Hematopoietic multipotent progenitor cell treated with erythropoietin and hydrocortisone succinate and interleukin-3 and kit ligand, for 15 days (in vitro differentiated cells): ENCODE results near the gene TNS1.
A peak's percentile ranks its signal among the peaks of the same experiment; 100 is the strongest.
"Not testable (repeated sequence)": the region's sequence is repeated elsewhere in the genome, so short reads cannot be mapped to it uniquely, and the experiment has no call there.

ENCODE experiments used
- DNase-seq: peaks from one replicate; pipeline ENCODE4 v3.0.0-alpha.2; 2015; ENCODE audit warnings: low spot score

TNS1 gene

DNA sequence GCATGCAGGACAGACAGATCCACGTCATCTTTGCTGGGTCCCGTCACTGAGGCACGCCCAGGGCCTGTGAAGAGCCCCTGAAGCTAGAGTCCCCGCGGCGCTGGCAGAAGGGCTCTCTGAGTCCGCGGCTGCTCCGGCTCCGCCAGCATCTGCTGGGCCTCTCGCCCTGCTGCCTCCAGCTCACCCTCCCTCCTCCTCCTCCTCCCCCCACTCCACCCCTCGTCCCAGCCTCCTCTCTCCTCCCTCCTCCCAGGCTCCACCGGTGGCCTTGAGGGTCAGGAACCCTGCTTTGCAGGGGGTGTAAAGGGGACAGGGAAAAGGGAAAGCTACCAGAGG lies at the start of gene TNS1:
TNS1 (minus strand) TSS at position 151 of the 336 bp plus-strand sequence; CDS start at position 28, 123 bp downstream.
- DNase-seq, result no peak

- no peak for DNase-seq
Measured at GRCh38 chr2:218051903-218052302, 49.1 kb upstream of the TNS1 start.

GRCh38 chr2:218047536-218048225 lies 44.9 kb upstream of the TNS1 start:
- no peak for DNase-seq

- DNase-seq, result no peak
Measured at GRCh38 chr2:218046238-218046637, 43.4 kb upstream of the TNS1 start.

- DNase-seq, result not testable (repeated sequence)
Measured at GRCh38 chr2:218044599-218044998, 41.8 kb upstream of the TNS1 start.

DNA sequence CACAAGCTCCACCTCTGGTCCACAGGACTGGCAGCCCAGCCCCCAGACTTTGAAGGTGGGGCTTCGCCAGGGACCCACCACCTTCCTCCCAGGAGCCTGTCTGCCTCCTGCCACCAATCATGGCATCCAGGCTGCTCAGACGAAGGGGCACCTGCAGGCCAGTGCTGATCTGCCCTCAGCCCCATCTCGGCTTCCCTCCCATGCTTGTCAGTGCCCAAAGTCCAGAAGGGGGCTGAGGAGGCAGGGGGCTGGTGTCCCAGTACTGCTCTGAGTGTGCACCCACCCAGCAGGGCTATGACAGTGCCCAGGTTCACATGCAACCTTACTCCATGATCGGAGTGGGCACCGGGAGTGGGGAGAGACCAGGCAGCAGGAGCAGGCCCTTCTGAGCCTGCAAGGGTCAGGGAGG lies 40.9 kb upstream of the TNS1 start:
- DNase-seq, result no peak

GRCh38 chr2:218043100-218043499 lies 40.3 kb upstream of the TNS1 start:
- DNase-seq, result no peak

DNA sequence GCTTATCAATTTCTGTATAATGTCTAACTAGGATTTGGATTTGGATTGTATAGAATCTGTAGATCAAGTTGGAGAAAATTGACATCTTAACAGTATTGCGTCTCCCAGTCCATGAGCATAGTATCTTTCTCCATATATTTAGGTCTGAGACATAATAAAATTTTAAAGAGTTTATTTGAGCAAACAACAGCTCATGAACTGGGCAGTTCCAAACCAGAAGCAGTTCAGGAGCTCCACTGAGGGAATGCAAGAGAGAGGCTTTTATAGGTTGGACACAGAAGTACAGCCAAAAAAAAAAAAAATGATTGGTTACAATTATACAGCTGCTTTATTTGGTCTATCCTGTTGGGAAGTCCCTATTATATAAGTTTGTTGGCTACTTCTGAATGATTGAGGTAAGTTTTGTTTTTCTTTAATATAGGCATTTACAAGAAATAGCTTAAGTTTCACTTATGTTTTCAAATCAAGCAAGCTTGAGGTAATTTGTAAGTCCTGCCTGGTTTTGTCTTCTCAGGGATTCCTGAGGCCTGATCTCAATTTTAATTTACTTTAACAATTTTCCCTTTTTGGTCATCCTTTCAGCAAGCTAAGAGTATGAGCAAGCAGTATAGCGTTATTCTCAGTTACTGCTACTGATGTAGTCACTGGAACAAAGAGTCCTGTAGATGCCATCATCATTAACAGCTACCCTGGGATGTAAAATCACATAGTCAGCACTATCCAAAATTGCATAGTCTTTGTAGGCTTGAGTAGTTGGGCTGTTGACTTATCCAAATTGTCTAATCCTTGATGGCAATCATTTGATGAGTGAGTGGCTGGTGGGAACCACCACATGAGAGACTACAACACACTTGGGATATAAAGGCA lies 38.7 kb upstream of the TNS1 start:
- no peak for DNase-seq

GRCh38 chr2:218040883-218041282 lies 38.1 kb upstream of the TNS1 start:
- DNase-seq, result no peak

GRCh38 chr2:218039171-218039570 lies 36.4 kb upstream of the TNS1 start:
- no peak for DNase-seq

DNA sequence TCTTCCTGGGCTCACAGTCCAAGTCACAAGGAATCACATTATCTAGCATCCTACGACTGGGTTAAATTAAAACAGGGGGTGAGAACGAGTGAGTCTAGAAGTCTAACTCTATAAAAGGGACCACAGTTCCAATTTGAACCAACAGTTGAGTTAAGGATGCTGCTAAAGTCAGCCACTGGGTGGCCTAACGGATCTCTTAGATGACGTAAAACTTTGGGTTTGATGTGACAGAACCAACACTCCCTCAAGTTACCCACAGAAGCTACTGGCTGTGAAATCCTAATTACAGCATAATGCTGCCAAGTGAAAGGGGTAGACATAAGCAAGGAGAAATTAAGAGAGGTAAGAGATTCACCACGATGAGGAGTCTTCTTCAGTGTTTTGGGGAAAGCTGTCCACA lies 33.6 kb upstream of the TNS1 start:
- no peak for DNase-seq

DNA sequence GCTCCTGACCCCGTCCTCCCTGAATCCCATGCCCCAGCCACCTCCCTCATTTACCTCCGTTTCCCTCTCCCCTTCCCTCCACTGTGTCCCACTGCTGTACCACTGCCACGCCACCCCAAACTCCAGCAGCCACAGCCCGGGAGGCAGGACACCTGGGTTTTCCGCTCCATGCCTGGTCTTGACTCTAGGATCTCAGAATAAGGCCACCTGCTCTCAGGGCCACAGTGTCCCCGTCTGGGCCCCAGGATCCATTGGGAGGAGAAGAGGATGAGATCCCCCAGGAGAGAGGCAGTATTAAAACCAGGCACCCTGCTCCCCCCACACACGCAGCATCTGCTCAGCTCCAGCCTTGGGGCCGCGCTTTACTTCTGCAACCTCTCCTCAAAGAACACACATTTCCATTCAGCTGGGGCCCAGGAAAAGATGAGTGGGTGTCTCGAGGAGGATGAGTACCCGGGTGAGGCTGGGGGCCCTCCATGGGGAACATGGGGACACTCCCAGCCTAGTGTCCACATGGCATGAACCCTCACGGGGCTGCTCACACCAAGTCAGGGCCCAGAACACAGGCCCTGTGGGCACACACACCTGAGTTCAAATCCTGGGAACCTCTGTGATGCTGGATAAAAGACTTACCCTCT lies 32.8 kb upstream of the TNS1 start:
- DNase-seq, result no peak

DNA sequence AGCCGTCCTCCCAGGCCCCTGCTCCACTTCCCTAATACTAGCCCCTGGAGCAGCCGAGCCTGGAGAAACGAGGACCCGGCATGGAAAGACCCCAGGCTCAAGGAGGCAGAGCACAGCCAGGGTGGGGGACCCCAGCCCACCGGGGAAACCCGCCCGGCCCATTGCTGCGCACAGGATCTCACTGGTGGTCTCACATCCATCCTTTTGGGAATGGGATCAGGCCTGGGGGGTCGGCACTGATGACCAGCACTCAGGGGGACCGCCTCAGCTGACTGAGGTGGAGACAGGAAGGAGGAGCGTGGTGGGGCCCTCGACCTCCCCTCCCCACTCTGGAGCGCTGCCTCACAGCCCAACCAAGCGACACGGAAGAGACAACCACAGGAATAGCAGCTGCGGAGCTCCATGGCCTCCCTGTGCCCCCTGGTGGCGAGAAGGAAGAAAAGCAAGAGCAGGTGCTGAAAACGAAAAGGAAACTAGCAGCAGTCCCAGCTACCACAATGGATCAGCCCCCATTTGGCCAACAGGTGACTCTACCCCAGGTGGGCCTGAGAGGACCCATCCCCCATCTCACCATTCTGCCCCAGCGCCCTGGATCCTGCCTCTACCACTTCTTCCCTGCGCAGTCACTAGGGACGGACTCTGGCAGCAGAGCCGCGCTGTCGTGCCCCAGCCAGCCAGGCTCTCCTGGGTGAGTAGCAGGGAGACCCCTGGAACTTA lies 31.9 kb upstream of the TNS1 start:
- peak; percentile 50 for DNase-seq

- DNase-seq, result no peak
Measured at GRCh38 chr2:218033590-218034496, 31.0 kb upstream of the TNS1 start.

DNA sequence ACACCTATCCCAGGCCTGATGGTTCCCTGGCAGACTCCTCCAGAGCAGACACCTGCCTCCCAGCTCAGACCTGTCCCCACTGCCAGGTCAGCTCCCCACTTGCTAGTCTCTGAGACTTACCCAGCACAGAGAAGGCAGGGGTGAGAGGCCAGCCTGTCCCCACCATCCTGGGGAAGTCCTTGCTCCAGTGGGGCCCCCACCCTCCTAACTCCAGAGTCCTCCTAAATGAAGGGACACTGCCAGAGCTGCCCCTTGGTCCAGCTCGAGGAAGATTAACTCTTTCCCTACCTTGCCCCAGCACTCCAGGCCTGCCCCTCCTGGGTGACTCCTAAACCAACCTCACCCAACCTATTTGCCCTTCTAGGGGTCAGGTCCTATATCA lies 30.4 kb upstream of the TNS1 start:
- no peak for DNase-seq

GRCh38 chr2:218032336-218033171 lies 29.8 kb upstream of the TNS1 start:
- no peak for DNase-seq

DNA sequence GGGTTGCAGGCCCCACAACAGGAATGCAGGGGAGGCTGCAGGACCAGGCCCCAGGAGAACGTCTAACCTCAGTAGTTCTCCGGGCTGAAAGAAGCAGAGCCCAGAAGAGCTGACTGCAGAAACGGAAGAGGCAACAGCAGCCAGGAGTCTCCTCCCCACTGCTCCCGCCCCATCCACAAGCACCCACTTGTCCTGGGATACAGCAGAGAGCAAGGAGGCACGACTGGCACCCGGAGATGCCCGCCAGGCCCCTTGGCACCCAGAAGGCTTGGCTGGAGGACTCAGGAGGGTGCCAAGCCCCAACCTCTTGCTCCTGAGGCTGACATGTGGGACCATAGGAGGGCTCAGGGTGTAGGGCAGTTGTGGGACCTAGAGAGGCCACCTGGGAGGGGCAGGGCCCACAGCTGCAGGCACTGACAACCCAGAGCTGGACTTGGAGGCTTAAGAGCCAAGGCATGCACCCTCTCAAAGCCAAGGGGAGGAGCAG lies 29.0 kb upstream of the TNS1 start:
- no peak for DNase-seq

DNA sequence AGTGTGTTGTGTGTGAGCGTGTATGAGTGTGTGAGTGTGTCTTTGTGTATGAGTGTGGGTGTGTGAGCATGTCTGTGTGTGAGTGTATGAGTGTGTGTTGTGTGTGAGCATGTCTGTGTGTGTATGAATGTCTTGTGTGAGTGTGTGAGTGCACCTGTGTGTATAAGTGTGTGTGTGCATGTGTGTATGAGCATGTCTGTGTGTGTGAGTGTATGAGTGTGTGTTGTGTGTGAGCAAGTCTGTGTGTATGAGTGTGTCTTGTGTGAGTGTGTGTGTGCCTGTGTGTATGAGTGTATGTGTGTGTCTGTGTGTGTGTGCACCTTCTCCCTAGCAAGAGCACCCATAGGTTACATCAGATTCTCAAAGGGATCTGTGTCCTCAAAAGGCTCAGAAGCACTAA lies 28.5 kb upstream of the TNS1 start:
- no peak for DNase-seq

GRCh38 chr2:218030409-218031195 lies 27.8 kb upstream of the TNS1 start:
- DNase-seq, result no peak
